SH-SY5Y (cell line): ENCODE measurements around the gene PCNP.

Experiments used
- GATA2 ChIP-seq: IDR thresholded peaks from 2 replicates; pipeline ENCODE4 v1.6.1; 2011; ENCODE audit warnings: mild to moderate bottlenecking, low read depth, low read length
- GATA3 ChIP-seq: IDR thresholded peaks from 2 replicates; pipeline ENCODE4 v1.6.1; 2011; ENCODE audit warnings: low read depth, mild to moderate bottlenecking, low read length, moderate library complexity

DNA sequence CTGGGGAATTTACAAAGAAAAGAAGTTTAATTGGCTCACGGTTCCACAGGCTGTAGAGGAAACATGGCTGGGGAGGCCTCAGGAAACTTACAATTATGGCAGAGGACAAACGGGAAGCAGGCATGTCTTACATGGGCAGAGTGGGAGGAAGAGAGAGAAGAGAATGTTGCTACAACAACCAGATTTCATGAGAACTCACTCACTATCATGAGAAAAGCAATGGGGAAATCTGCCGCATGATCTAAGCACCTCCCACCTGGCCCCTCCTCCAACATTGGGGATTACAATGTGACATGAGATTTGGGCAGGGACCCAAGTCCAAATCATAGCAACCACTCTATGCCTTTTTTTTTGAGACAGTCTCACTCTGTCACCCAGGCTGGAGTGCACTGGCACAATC, 28.8 kb downstream of the PCNP start:
- TF ChIP-seq GATA2 = no peak
- TF ChIP-seq GATA3 = no peak
